Heart left ventricle (tissue), 16 donors: ENCODE data around the gene DPY19L2. TPM values are rescaled to one million over a fixed set of nuclear protein-coding genes. Genes with fewer than 3 reads are reported as not detected.
"Not testable (repeated sequence)": the region's sequence is repeated elsewhere in the genome, so short reads cannot be mapped to it uniquely, and the experiment has no call there.

Source experiments
- ATAC-seq, 4 donors: fragments of 200-7000 bp; cut with Tn5 transposase; one replicate each; pipeline ENCODE4 v1.9.1; 2020 to 2022; ENCODE audit warnings: moderate library complexity in 4 of 4, mild to moderate bottlenecking in 3 of 4, moderate number of reproducible peaks in 1 of 4
- DNase-seq, 5 donors: peaks; one replicate each; pipeline ENCODE4 v3.0.0-alpha.2; 2020
- H3K27ac ChIP-seq, 12 donors: fragments of 200-600 bp; sonication (generic) in 4 of 12; one replicate each; pipeline versions ENCODE4 v1.5.0 to v1.8.0; 2016 to 2022; ENCODE audit warnings: mild to moderate bottlenecking in 2 of 12
- H3K27me3 ChIP-seq, 9 donors: fragments of 200-600 bp; sonication (generic) in 2 of 9; one replicate each; pipeline versions ENCODE4 v1.5.1 to v1.8.0; 2016 to 2022; ENCODE audit warnings: mild to moderate bottlenecking in 3 of 9
- H3K36me3 ChIP-seq, 9 donors: fragments of 200-600 bp; sonication (generic) in 2 of 9; one replicate each; pipeline versions ENCODE4 v1.5.0 to v1.8.0; 2018 to 2022; ENCODE audit warnings: mild to moderate bottlenecking in 2 of 9
- H3K4me1 ChIP-seq, 12 donors: fragments of 200-600 bp; sonication (generic) in 4 of 12; one replicate each; pipeline versions ENCODE4 v1.5.0 to v1.8.0; 2016 to 2022; ENCODE audit warnings: mild to moderate bottlenecking in 3 of 12
- H3K4me3 ChIP-seq, 12 donors: fragments of 200-600 bp; sonication (generic) in 4 of 12; one replicate each; pipeline versions ENCODE4 v1.5.0 to v1.8.0; 2017 to 2022; ENCODE audit warnings: mild to moderate bottlenecking in 9 of 12, moderate library complexity in 4 of 12
- H3K9me3 ChIP-seq, 12 donors: fragments of 200-600 bp; sonication (generic) in 4 of 12; one replicate each; pipeline versions ENCODE4 v1.5.0 to v1.8.0; 2016 to 2022; ENCODE audit warnings: mild to moderate bottlenecking in 1 of 12
- WGBS, 4 donors: extraction: QIAGEN DNeasy Blood & Tissue Kit in 2 of 4; methylation state at CpG; one replicate each; pipeline versions ENCODE4 v1.1.5 to v1.1.7; 2013 to 2018; 5-methylcytosine and 5-hydroxymethylcytosine counted together
- intact Hi-C, 10 donors: fragments of 100-400 bp; cut with DNase I; formaldehyde crosslinking; loops; one replicate each; pipeline versions ENCODE4 v1.11.1 to v1.14.2; 2022
- polyA plus RNA-seq, 2 donors: library from polyadenylated mRNA; stranded (reverse); fragments of 200-250 nt; gene quantifications; one replicate each; pipeline ENCODE4 v1.2.3, GENCODE V29; 2013
- total RNA-seq, 9 donors: library from RNA; depleted of rRNA in 2 of 9; stranded (reverse); fragments of >200 nt in 2 of 9; fragmentation: NEBNext Ultra II Directional in 3 of 9; extraction: Animal tissue kit (Norgen Biotek cat#: 25700) in 3 of 9; gene quantifications; one replicate each; pipeline versions ENCODE4 v1.1.0 to v1.2.4, GENCODE V29; 2016 to 2023
- TF ChIP-seq, protein P1 (sequence below), 12 donors: fragments of 200-600 bp; sonication (generic) in 4 of 12; IDR thresholded peaks; one replicate each; pipeline versions ENCODE4 v1.5.0 to v1.8.0; 2018 to 2022; ENCODE audit warnings: antibody characterized with exemption in 12 of 12, mild to moderate bottlenecking in 5 of 12
- donor health status: ischemic (EF 13 %, LVEDD 7.1; RV severe dilation, severe dysfunction).
- donor health status: healthy with polysubstance abuse.
- donor health status: DM: no; HTN: yes; CAD: no.
- donor health status: DM: no; HTN: no; CAD: no.
- donor health status: ischemic (EF 25% LVEDD 6.9; RV normal size, moderate dysfunction).
- donor health status: ischemic (EF 25% LVEDD 5.7; RV mildly dilated, moderate dysfunction).
- donor health status: healthy.
- donor health status: DM: yes; HTN: yes; CAD: no.
- donor health status: ischemic (EF 35%, LVEDD 5.7; RV mildly dilated, moderate dysfunction).
- donor health status: nonischemic (EF 11% LVEDD 7.7; RV severe dilation, severe dysfunction).
- donor health status: DM: yes; HTN: yes; CAD: no.
- donor health status: PGD.
- donor health status: ischemic (EF 29% LVEDD 5.4; RV normal size, mild dysfunction).
- donor health status: nonischemic (EF 23%, LVEDD 6.1; RV moderate dilation, normal function).

Gene DPY19L2
- total and polyA plus RNA-seq, 11 donors: 7.3 to 56.5 (median 44.6) TPM

DNA sequence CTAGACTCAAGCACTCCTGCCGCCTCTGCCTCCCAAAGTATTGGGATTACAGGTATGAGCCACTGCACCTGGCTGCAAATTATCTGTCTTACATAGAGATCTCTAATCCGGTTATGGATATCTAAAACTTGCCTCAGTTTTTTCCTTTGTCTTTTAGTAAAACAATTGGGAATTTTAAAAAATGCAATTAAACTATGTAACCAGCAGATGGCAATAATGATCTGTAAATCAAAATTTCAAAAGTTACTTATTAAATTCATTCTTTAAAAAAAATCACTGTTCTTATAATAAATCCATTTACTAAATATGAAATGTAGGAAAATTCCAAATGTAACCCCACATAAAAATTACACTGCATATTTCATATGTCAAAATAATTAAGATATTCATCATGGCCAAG is 4.3 kb upstream of the DPY19L2 start:
- not testable (repeated sequence) for H3K4me3 ChIP-seq, H3K36me3 ChIP-seq, H3K27me3 ChIP-seq, ATAC-seq, H3K4me1 ChIP-seq, H3K27ac ChIP-seq, H3K9me3 ChIP-seq, DNase-seq
- TF ChIP-seq, protein P1, sequence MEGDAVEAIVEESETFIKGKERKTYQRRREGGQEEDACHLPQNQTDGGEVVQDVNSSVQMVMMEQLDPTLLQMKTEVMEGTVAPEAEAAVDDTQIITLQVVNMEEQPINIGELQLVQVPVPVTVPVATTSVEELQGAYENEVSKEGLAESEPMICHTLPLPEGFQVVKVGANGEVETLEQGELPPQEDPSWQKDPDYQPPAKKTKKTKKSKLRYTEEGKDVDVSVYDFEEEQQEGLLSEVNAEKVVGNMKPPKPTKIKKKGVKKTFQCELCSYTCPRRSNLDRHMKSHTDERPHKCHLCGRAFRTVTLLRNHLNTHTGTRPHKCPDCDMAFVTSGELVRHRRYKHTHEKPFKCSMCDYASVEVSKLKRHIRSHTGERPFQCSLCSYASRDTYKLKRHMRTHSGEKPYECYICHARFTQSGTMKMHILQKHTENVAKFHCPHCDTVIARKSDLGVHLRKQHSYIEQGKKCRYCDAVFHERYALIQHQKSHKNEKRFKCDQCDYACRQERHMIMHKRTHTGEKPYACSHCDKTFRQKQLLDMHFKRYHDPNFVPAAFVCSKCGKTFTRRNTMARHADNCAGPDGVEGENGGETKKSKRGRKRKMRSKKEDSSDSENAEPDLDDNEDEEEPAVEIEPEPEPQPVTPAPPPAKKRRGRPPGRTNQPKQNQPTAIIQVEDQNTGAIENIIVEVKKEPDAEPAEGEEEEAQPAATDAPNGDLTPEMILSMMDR (IDR thresholded peaks at IDR 0.05): peak in 11 of 12 donors; percentile 8 to 60 (median 32)
- 10 to 32% (median 25%) methylated on average over 2 of the region's 2 CpGs for WGBS, 4 donors
- intact Hi-C loops: loop anchor here in 7 of 10 donors (5.0 to 10.0 kb wide), 6 partner anchors 112 to 582 kb away; no protein-coding TSS in a partner anchor

DNA sequence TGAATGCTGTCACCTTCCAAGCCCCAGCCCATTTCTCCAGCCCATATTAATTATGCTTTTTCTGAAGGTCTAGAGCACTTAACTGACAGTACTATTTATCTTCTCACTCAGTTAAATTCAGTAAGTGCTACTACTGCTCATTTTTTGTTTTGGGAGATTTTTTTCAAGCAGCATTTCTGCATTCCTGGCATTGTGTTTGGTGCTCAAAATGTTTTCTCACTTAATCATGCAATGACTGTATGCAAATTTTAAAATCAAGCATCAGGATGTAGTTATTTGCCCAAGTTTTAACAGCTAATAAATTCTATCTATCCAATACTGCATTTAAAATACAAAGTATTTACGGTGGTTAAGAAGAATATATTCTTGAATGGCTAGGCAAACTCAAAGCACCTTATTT is 1.6 kb upstream of the DPY19L2 start:
- not testable (repeated sequence) for ATAC-seq, H3K36me3 ChIP-seq, DNase-seq, H3K4me1 ChIP-seq, H3K27me3 ChIP-seq, H3K9me3 ChIP-seq
- 93 to 99% (median 95%) methylated on average over 1 of the region's 1 CpG for WGBS, 4 donors
- intact Hi-C loops: loop anchor here in 9 of 10 donors (5.0 to 10.0 kb wide), 7 partner anchors 115 to 585 kb away; no protein-coding TSS in a partner anchor
- Histone ChIP-seq H3K27ac (peak overlapping the region in 4 of 12 donors; percentile 89 to 98 (median 96)), H3K4me3 (peak overlapping the region in 1 of 12 donors; percentile 70)

DNA sequence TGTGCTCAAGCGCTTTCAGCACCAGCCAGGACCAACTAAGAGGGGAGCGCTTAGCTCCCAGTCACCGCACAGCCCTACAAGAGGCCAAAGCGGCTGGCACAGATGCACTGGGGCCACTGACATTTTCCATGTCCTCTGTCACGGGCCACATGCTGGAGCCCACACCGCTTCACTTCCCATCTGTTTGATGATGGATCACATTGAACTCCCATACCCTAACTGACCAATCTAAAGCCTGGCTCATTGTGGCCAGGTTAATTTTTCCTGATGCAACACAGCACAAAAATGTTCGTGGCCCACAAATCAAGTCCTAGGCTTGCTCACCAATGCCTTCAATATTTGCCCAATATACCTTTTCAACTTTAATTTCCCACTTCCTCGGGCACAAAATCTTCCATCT is 1.1 kb upstream of the DPY19L2 start:
- WGBS, 4 donors: 34 to 46% (median 38%) methylated on average over 3 to 5 of the region's 8 CpGs; no CpG with 5 or more reads in 1 of the 4 donors
- H3K9me3 ChIP-seq, H3K36me3 ChIP-seq, H3K27me3 ChIP-seq, H3K4me1 ChIP-seq, DNase-seq, ATAC-seq: not testable (repeated sequence)
- H3K4me3 ChIP-seq: peak overlapping the region in 7 of 12 donors; percentile 58 to 86 (median 77)
- peak overlapping the region in 10 of 12 donors; percentile 84 to 98 (median 92) for H3K27ac ChIP-seq
- intact Hi-C loops: loop anchor here in 4 of 10 donors (10.0 kb wide), 4 partner anchors 125 to 585 kb away; no protein-coding TSS in a partner anchor

DNA sequence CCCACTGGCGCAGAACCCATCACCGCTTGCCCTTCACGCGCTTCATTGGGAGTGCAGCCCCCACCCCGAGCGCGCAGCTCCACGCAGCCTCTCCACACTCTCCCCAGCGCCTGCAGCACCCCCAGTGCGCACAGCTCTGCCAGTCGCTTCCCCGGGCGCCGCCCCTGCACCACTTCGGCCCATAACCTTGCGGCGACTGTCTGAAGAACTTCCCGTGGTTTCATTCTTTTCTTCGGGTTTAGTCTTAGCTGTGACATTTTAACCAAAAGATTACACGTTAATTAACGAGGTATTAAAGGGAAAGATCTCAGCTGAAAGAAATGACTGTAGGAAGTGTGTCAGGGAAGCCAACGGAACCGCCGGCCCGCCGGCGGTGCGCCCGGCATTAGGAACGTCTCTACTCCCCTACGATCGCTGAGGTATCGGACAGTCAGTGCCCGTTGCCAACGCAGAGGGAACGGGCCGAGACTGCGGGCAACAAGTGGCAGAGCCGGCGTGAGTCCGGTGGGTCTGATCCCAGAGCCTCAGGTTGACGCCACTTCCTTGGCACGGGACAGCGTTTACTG is 590 bp upstream of the DPY19L2 start:
- not testable (repeated sequence) for H3K27me3 ChIP-seq, H3K4me1 ChIP-seq, H3K36me3 ChIP-seq, H3K9me3 ChIP-seq
- WGBS, 4 donors: 0 to 1% (median 1%) methylated on average over 40 to 44 of the region's 44 CpGs
- peak overlapping the region; percentile 44 to 86 (median 70) for H3K4me3 ChIP-seq
- intact Hi-C loops: loop anchor here in 4 of 10 donors (10.0 kb wide), 4 partner anchors 126 to 586 kb away; no protein-coding TSS in a partner anchor
- peak overlapping the region; percentile 66 to 98 (median 91) for H3K27ac ChIP-seq
- ATAC-seq (peak; percentile 33 to 77 (median 69)), DNase-seq (peak; percentile 28 to 51 (median 41))

DNA sequence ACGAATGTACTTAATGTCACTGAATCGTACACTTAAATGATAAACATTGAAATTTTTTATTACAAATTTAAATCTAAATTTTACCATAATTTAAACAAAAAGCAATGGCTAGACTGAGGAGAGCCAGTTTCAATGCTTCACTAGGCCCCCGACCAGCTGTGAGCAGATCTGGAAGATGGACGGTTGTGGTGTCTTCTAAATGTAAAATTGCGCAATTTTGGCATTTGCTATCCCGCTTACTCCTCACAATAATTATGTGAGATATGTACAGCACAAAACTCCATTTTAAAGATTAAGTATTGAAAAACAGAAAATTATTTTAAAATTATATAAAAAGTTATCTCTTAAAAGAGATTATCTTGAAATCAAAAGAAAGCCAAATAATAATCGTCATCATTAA is 5.3 kb downstream of the DPY19L2 start:
- H3K4me1 ChIP-seq: peaks cover 0 to 11% (median 0%) of the 10 kb centered on the region in 12 donors
- intact Hi-C loops: loop anchor here in 4 of 10 donors (10.0 kb wide), 4 partner anchors 132 to 592 kb away; no protein-coding TSS in a partner anchor
- WGBS, 4 donors: 77 to 83% (median 78%) methylated on average over 7 of the region's 7 CpGs
- not testable (repeated sequence) for ATAC-seq, H3K27me3 ChIP-seq, H3K9me3 ChIP-seq, DNase-seq, H3K4me3 ChIP-seq, H3K27ac ChIP-seq, H3K36me3 ChIP-seq

DNA sequence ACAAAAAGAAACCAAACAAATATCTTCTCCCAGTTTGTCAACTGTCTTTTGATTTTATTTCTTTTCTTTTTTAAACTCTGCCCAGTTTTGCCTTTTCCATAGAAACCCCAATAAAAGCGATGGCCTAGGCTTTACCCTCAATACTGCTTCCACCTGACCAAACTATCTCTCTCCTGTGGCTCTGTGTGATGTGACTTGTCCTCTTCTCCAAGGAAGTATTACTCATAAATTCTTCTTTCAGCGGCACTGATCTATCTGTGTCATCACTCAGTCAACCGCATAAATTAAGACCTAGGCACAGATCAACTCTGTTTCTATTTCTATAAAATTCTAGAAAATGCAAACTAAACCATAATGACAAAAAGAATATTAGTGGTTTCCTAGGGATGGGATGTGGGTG is 9.8 kb downstream of the DPY19L2 start:
- H3K27me3 ChIP-seq, H3K4me3 ChIP-seq, ATAC-seq, DNase-seq, H3K9me3 ChIP-seq, intact Hi-C loops, H3K4me1 ChIP-seq, H3K27ac ChIP-seq: not testable (repeated sequence)
- 80 to 94% (median 91%) methylated on average over 3 of the region's 3 CpGs for WGBS, 4 donors
- peaks cover 0 to 11% (median 0%) of the 10 kb centered on the region in 9 donors for H3K36me3 ChIP-seq

DNA sequence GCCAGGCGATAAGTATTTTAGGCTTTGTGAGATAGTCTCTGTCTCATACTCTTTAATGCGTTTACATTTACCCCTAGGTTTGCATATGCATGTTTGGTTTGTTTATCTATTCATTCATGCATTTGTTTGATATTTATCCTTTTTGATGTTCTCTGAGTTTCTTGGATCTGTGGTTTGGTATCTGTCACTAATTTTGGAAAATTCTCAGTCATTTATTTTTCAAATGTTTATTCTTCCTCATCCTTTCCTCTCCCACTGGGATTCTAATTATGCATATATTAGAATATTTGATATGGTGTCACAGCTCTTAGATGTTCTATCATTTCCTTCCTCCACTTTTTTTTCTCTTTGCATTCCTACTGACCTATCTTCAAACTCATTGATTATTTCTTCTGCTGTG is 11.9 kb downstream of the DPY19L2 start:
- H3K9me3 ChIP-seq, H3K27ac ChIP-seq, DNase-seq, H3K4me3 ChIP-seq, intact Hi-C loops, H3K4me1 ChIP-seq, ATAC-seq, H3K27me3 ChIP-seq: not testable (repeated sequence)
- H3K36me3 ChIP-seq: peaks cover 0 to 11% (median 0%) of the 10 kb centered on the region in 9 donors
- 69 to 76% (median 76%) methylated on average over 2 of the region's 2 CpGs for WGBS, 4 donors

DNA sequence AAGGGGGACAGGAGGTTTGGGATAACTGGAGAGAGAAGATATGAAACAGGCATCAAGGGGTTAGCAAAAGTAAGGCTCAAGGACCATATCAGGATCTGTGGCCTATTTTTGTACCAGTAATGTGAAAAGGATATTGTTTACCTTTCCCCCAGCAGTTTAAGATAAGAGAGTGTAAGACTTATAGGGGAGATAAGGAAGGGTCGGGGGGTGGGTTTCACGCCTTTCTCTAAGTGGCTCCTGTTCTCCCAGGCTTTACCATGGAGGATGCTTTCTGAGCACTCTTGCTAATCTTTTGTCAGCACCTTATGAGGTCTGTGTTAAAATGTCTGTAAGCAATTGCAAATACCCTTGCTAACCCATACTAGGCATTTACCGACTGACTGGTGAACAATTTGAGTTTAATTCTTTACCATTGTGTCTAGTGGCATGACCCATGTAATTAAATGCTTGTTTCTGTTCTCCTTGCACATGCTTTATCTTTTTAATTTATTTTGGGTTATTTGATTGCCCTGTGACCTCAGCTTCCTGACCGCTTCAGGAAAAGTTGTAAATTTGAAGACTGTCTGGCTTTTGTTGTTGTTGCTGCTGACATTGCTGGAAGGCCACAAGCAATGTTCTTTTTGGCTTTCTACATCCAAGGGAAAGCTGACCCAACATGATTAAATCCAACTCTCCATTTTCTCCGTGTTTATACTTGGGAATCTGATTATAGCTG is 12.6 kb downstream of the DPY19L2 start:
- H3K4me3 ChIP-seq, H3K4me1 ChIP-seq, intact Hi-C loops, H3K27me3 ChIP-seq, ATAC-seq, H3K9me3 ChIP-seq, DNase-seq: not testable (repeated sequence)
- 37 to 42% (median 40%) methylated on average over 5 of the region's 5 CpGs for WGBS, 4 donors
- Histone ChIP-seq H3K36me3 (peaks cover 0 to 11% (median 0%) of the 10 kb centered on the region in 9 donors), H3K27ac (peak overlapping the region in 1 of 12 donors; percentile 23)

DNA sequence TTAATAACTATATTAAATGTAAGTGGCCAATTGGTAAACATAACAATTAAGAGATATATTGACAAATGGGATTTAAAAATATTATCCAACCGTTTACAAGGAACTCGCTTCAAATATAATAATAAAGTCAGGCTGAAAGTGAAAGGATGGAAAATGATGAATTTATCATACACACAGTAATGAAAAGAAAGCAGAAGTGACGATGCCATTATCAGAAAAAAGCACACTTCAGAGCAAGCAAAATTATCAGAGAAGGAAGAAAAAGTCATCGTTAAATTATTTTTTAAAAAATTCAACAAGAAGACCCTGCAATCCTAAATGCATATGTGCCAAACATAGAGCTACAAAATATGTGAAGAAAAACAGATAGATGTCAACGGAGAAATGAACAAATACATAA is 13.8 kb downstream of the DPY19L2 start:
- H3K4me3 ChIP-seq, ATAC-seq, DNase-seq, H3K36me3 ChIP-seq, H3K4me1 ChIP-seq, H3K27ac ChIP-seq, intact Hi-C loops, H3K9me3 ChIP-seq, H3K27me3 ChIP-seq: not testable (repeated sequence)
- WGBS, 4 donors: 74 to 76% (median 75%) methylated on average over 5 of the region's 5 CpGs

DNA sequence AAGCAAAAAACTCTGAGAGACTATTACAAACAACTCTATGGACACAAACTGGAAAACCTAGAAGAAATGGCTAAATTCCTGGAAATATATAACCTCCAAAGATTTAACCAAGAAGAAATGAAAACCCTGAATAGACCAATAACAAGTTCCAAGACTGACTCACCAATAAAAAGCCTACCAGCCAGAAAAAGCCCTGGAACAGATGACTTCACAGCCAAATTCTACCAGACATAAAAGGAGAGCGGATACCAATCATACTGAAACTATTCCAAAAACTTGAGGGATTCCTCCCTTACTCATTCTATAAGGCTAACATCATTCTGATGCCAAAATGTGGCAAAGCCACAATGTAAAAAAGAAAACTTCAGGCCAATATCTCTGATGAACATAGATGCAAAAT is 18.8 kb downstream of the DPY19L2 start:
- H3K27me3 ChIP-seq, H3K9me3 ChIP-seq, H3K27ac ChIP-seq, H3K4me1 ChIP-seq, H3K36me3 ChIP-seq, ATAC-seq, intact Hi-C loops, DNase-seq, H3K4me3 ChIP-seq: not testable (repeated sequence)
- WGBS, 4 donors: 82 to 91% (median 89%) methylated on average over 1 of the region's 1 CpG
